Stimulated activated CD8-positive, alpha-beta memory T cell treated with anti-CD3 and anti-CD28 coated beads, Interleukin-12 subunit alpha, Interleukin-12 subunit beta, amount 100 ng/mL, for 24 hours (primary cell): ENCODE data around the gene VWA1.
A peak's percentile ranks its signal among the peaks of the same experiment; 100 is the strongest.
"Not testable (repeated sequence)": the region's sequence is repeated elsewhere in the genome, so short reads cannot be mapped to it uniquely, and the experiment has no call there.

ENCODE experiments used
- DNase-seq: peaks from one replicate; pipeline ENCODE4 v3.0.0-alpha.2; 2020; ENCODE audit errors: extremely low read depth

Gene VWA1

DNA sequence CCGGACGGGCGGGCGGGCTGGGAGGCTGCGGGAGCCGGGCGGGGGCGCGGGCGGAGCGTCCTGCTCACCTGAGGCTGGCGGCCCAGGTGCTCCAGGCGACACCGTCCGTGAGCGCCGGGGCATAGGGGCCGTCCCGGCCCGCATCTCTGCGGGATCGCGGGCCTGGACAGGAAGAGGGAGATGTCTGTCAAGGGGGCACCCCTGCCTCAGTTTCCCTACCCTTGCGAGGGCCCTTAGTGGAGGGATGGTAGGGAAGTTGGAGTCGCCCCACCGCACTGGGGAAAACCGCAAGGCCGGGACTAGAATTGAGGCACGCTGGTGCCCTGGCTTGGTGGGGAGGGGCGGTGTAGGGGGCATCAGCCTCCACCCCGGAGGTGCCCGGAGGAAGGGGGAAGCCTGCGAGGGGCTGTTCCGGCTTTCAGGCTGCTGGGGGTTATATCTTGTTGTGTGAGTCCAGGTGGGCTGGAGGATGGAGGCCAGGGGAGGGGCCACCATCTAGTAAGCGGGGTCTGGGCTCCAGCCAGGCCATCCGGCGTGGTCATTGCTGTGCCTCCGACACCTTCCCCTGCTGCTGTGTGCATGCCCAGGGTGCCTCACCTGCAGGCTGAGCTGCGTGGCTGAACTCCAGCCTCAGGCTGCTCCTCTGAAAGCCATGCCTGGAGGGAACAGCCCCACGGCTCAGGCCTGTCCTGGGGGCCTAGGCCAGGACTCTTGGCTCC, 580 bp downstream of the VWA1 start:
- no peak for DNase-seq

DNA sequence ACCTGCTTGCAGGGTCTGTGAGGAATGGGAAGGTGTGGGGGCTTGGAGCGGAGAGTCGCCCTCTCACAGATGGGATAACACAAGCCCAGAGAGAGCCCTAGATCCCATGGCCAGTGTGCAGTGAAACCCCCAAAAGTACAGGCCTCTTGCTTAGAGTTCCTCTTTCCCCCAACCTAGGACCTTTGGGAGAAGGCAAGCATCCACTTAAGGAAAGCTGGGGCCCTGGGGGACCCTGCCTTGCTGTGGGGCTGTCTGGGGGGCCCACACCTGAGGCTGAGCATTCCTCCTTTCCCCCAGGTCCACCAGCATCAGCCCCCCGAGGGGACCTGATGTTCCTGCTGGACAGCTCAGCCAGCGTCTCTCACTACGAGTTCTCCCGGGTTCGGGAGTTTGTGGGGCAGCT, 1.1 kb downstream of the VWA1 start:
- DNase-seq: no peak

DNA sequence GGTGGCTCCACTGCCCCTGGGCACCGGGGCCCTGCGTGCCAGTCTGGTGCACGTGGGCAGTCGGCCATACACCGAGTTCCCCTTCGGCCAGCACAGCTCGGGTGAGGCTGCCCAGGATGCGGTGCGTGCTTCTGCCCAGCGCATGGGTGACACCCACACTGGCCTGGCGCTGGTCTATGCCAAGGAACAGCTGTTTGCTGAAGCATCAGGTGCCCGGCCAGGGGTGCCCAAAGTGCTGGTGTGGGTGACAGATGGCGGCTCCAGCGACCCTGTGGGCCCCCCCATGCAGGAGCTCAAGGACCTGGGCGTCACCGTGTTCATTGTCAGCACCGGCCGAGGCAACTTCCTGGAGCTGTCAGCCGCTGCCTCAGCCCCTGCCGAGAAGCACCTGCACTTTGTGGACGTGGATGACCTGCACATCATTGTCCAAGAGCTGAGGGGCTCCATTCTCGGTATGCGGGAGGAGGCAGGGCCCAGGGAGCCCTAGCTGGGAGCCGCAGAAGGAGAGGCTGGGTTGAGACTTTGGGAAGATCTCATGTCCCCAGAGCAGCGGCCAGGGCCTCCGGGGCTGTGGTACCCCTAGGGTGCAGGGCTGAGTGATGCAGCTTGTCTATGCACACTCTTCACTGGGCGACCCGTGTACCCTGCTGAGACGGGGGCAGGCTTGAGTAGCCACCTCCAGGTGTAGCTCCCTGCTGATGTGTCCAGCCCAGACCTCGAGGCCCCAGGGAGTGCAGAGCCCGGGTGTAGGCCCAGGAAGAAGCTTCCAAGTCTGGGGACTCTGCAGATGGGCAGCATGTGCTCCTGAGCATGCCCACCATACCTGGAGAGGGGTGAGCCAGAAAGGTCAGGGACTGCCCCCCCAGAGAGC, 1.8 kb downstream of the VWA1 start:
- DNase-seq: no peak

DNA sequence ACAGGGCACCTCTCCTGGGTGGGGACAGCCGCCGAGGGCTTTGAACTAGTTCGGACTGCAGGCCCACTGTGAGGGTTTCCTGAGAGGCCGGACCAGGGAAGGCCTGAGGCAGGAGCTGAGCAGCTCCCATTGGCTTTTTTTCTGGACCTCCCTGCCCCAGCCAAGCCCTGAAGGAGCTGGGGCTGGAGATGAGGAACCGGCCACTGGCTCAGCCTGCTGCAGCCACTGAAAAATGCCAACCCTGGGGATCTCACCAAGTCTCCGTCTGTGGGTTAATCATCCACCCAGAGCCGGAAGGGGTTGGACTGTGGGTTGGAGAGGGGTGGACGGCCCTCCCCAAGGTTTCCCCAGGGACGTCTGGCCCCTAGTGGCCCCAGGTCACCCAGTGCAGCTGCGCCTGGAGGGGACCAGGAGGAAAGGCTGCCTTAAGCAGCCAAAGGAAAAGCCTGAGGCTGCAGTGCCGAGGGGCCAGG, 2.5 kb downstream of the VWA1 start:
- DNase-seq: no peak

- no peak for DNase-seq
Observed at GRCh38 chr1:1438531-1439381, 3.3 kb downstream of the VWA1 start.

DNA sequence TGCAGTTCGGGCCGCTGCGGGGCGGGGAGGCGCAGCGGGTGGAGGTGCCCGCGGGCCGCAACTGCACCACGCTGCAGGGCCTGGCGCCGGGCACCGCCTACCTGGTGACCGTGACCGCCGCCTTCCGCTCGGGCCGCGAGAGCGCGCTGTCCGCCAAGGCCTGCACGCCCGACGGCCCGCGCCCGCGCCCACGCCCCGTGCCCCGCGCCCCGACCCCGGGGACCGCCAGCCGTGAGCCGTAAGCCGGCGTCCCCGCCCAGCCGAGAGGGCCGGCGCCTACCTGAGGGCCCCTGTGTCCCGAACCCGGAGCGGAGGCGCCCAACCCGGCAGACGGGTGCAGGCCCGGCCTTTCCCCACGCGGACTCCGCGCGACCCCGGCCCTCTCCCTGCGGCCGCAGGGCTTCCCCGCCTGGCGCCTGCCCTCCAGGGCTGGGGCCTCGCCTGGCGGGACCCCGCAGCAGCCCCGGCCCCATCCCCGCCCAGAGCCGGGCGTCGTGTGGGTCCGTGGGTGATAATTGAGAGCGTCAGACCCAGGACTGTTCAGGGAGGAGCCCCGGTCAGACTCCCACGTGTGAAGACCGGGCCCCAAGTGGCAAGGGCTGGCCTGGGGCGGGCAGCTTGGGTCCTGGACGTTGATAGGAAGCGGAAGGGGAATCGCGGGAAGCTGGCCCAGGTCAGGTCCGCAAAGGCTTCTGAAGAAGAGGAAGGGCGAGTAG, 4.2 kb downstream of the VWA1 start:
- no peak for DNase-seq

GRCh38 chr1:1440262-1441001, 4.9 kb downstream of the VWA1 start:
- no peak for DNase-seq

- peak; percentile 26 for DNase-seq
Observed at GRCh38 chr1:1441002-1441888, 5.8 kb downstream of the VWA1 start.

- no peak for DNase-seq
Observed at GRCh38 chr1:1442069-1442770, 6.7 kb downstream of the VWA1 start.

- DNase-seq: not testable (repeated sequence)
Observed at GRCh38 chr1:1446631-1447030, 11.1 kb downstream of the VWA1 start.

DNA sequence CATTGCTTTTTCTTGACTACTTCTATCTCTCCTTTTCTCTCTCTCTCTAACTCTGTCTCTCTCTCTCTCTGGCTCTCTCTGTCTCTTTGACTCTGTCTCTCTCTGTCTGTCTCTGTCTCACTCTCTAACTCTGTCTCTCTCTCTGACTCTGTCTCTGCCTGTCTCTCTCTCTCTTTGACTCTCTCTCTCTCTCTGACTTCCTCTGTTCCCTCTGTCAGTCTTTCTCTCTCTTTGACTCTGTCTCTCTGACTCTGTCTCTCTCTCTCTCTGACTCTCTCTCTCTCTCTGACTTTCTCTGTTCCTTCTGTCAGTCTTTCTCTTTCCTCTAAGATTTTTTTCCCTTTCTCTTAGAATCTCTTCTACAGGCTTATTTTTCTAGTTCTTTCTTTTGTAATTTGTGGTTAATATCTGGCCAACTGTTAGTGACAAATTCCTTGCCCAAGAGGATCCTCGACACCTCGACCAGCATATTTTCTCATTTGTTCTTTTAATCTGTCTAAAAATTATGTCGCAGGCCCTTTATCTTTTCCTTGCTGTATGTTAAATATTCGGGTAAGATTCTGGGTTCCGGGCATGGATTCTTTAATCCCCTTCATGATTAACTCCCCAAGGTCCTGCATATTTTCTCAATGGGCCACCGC, 13.7 kb downstream of the VWA1 start, which contains the start of gene ATAD3C:
Gene ATAD3C (plus strand): TSS at position 591 of the 641 bp plus-strand sequence. CDS start 995 bp downstream, outside the sequence.
- no peak for DNase-seq

- not testable (repeated sequence) for DNase-seq
Observed at GRCh38 chr1:1450616-1451015, 15.1 kb downstream of the VWA1 start.

- no peak for DNase-seq
Observed at GRCh38 chr1:1451696-1452364, 16.3 kb downstream of the VWA1 start.

- DNase-seq: not testable (repeated sequence)
Observed at GRCh38 chr1:1452365-1452739, 16.9 kb downstream of the VWA1 start.

DNA sequence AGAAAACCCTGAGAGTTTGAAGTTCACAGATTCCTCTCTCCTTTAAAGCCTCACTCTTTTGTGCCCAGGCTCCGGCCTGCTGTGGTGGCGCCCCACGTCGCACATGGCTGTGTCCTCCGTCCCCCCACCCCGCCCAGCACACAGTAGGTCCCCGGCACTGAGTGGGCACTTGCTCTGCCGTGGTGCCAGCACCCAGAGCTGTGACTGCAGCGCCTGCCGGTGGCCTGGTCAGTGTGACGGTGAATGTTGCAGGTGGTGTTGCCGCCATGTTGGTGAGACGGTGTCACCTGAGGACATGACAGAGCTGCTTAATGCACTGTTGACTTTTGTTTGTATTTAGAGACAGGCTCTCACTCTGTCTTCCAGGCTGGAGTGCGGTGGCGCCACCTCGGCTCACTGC, 17.4 kb downstream of the VWA1 start:
- no peak for DNase-seq

GRCh38 chr1:1454286-1455056, 19.0 kb downstream of the VWA1 start:
- DNase-seq: not testable (repeated sequence)

DNA sequence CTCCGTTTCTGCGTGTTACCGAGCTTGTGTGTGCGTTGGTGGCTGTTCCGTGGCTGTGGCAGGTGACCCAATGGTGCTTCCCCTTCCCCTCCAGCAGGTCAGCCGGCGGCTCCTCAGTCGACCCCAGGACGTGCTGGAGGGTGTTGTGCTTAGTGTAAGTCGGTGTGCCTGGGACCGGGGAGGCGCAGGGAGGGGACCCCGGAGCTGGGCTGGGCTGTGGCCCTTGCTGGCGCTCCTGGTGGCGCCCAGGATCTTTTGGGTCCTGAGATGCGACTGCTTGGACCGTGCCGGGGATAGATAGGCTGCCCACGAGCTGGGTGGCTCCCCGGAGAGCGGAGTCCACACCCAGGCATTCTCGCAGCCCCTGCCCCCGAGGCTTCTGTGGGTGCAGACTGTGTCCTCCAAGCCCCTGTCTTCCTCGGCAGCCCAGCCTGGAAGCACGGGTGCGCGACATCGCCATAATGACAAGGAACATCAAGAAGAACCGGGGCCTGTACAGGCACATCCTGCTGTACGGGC, 19.9 kb downstream of the VWA1 start:
- DNase-seq: no peak
